AG04450 (cell line): ENCODE data around the gene FAM181A. TPM values are rescaled to one million over a fixed set of nuclear protein-coding genes. Genes with fewer than 3 reads are reported as not detected.

Source experiments
- CTCF ChIA-PET: fragments of 300-600, 350-600 bp; formaldehyde crosslinking; extraction: SDS; loops from one replicate; lab custom pipeline; 2022; ENCODE audit warnings: antibody characterized with exemption, inconsistent platforms; lab: Charles Lee
- POLR2A ChIA-PET: fragments of 350-600 bp; formaldehyde crosslinking; extraction: SDS; loops from one replicate; lab custom pipeline; 2021; ENCODE audit warnings: antibody characterized with exemption, inconsistent platforms; lab: Yijun Ruan, JAX
- DNase-seq: peaks from one replicate; pipeline ENCODE4 v3.0.0-alpha.2; 2011; ENCODE audit warnings: low read depth, low spot score
- H3K27ac ChIP-seq: one replicate; pipeline ENCODE4 v1.5.1; 2012; ENCODE audit warnings: low read depth, low read length, control low read depth
- H3K27me3 ChIP-seq: one replicate; pipeline ENCODE4 v1.6.0; 2012; ENCODE audit warnings: low read length; ENCODE audit not compliant: control insufficient read depth, insufficient read depth
- H3K4me3 ChIP-seq: 2 replicates; pipeline ENCODE4 v1.5.1; 2011; ENCODE audit warnings: mild to moderate bottlenecking, low read depth, low read length, control low read depth
- H3K9me3 ChIP-seq: 2 replicates; pipeline ENCODE4 v1.5.1; 2012; ENCODE audit warnings: low read length; ENCODE audit not compliant: control insufficient read depth, insufficient read depth
- CTCF ChIP-seq: IDR thresholded peaks from 2 replicates; pipeline ENCODE4 v1.5.1; 2011; ENCODE audit warnings: low read depth, low read length, control low read depth, inconsistent platforms
- polyA plus RNA-seq: library from polyadenylated mRNA; depleted of rRNA; stranded (reverse); fragments of >200 nt; gene quantifications from 2 replicates; pipeline ENCODE4 v1.2.3, GENCODE V29; 2011

FAM181A gene
- polyA plus RNA-seq, 1 experiment = not detected

GRCh38 chr14:93955850-93956481 lies 28.8 kb downstream of the FAM181A start:
- Histone ChIP-seq H3K27me3 (no peaks in the 10 kb centered on the region), H3K4me3 (no peak overlapping the region), H3K9me3 (no peaks in the 10 kb centered on the region), H3K27ac (no peak overlapping the region)
- POLR2A ChIA-PET = no interaction called here
- no peak for TF ChIP-seq CTCF
- DNase-seq = no peak
- CTCF ChIA-PET = interaction anchor here (0.9 to 1.9 kb wide), 2 partner anchors 17 to 80 kb away, joined by 3 to 9 read pairs; no protein-coding TSS in a partner anchor

GRCh38 chr14:93956514-93957332 lies 29.6 kb downstream of the FAM181A start:
- POLR2A ChIA-PET = no interaction called here
- CTCF ChIA-PET = interaction anchor here (0.6 to 1.9 kb wide), 2 partner anchors 17 to 175 kb away, joined by 3 to 9 read pairs; no protein-coding TSS in a partner anchor

GRCh38 chr14:93957333-93957710 lies 30.2 kb downstream of the FAM181A start:
- TF ChIP-seq CTCF = no peak
- POLR2A ChIA-PET = no interaction called here
- H3K27me3 ChIP-seq = no peaks in the 10 kb centered on the region
- H3K9me3 ChIP-seq = no peaks in the 10 kb centered on the region
- DNase-seq = no peak
- no peak overlapping the region for H3K27ac ChIP-seq
- no peak overlapping the region for H3K4me3 ChIP-seq
- CTCF ChIA-PET = interaction anchor here (0.6 to 1.9 kb wide), 2 partner anchors 18 to 175 kb away, joined by 3 to 9 read pairs; no protein-coding TSS in a partner anchor

More at GRCh38 chr14:93956514-93957332, 29.6 kb downstream of the FAM181A start:
- Histone ChIP-seq H3K9me3 (no peaks in the 10 kb centered on the region), H3K27me3 (no peaks in the 10 kb centered on the region), H3K27ac (no peak overlapping the region), H3K4me3 (no peak overlapping the region)
- no peak for DNase-seq
- no peak for TF ChIP-seq CTCF

GRCh38 chr14:93957751-93958566 lies 30.8 kb downstream of the FAM181A start:
- CTCF ChIA-PET = interaction anchor here (1.0 to 1.9 kb wide), 2 partner anchors 19 to 121 kb away, joined by 3 to 9 read pairs; no protein-coding TSS in a partner anchor
- TF ChIP-seq CTCF = no peak
- H3K9me3 ChIP-seq = no peaks in the 10 kb centered on the region
- H3K4me3 ChIP-seq = no peak overlapping the region
- POLR2A ChIA-PET = no interaction called here
- no peak overlapping the region for H3K27ac ChIP-seq
- DNase-seq = no peak
- no peaks in the 10 kb centered on the region for H3K27me3 ChIP-seq
